HepG2 (cell line): ENCODE measurements around the gene RPTOR. TPM values are rescaled to one million over a fixed set of nuclear protein-coding genes. Genes with fewer than 3 reads are reported as not detected.
A peak's percentile ranks its signal among the peaks of the same experiment; 100 is the strongest.

Source experiments
- ATAC-seq: fragments of 200-7000 bp; cut with Tn5 transposase; 3 replicates; pipeline ENCODE4 v1.9.1; 2020; ENCODE audit warnings: mild to moderate bottlenecking, moderate library complexity
- BruUV-seq: library from RNA; stranded (reverse); fragments of 400-500 nt; replicated peaks from 2 replicates; lab custom pipeline; 2021; lab: Mats Ljungman, UMichigan
- CTCF ChIA-PET: fragments of 300-600 bp; formaldehyde crosslinking; extraction: SDS; loops from one replicate; lab custom pipeline; 2021; ENCODE audit warnings: low total read pairs, inconsistent platforms, low intra/inter-chr PET ratio; lab: Yijun Ruan, JAX
- POLR2A ChIA-PET: fragments of 350-600 bp; sonication (Branson Sonifier 250); formaldehyde crosslinking; loops from one replicate; lab custom pipeline; 2020; ENCODE audit warnings: antibody characterized with exemption, inconsistent platforms; lab: Yijun Ruan, JAX
- DNase-seq: peaks from one replicate; pipeline ENCODE4 v3.0.0-alpha.2; 2015; ENCODE audit warnings: low spot score
- FAIRE-seq: peaks from 3 replicates; lab custom pipeline; 2011; peaks lifted over from hg19 to GRCh38; lab: Jason Lieb, UNC
- H2AFZ ChIP-seq: one replicate; pipeline ENCODE4 v1.6.1; 2011; ENCODE audit warnings: low read length, inconsistent platforms
- H3K27ac ChIP-seq: fragments of 300-600 bp; 3 replicates; pipeline ENCODE4 v1.8.0; 2011; ENCODE audit warnings: mixed run types, mild to moderate bottlenecking, mixed read lengths, low read length, inconsistent platforms; ENCODE audit not compliant: insufficient read depth; ENCODE audit errors: extremely low read length
- H3K27me3 ChIP-seq, 2 experiments: fragments of 200-600 bp in 1 of 2; 2 replicates in 1 of 2; 3 replicates in 1 of 2; pipeline versions ENCODE4 v1.6.0 to v1.8.0; 2011; ENCODE audit warnings: low read length in 2 of 2, mild to moderate bottlenecking in 2 of 2, moderate library complexity in 2 of 2, inconsistent platforms in 1 of 2; ENCODE audit not compliant: insufficient read depth in 2 of 2, control insufficient read depth in 1 of 2
- H3K36me3 ChIP-seq, 2 experiments: fragments of 200-600 bp in 1 of 2; replicated peaks in 1 of 2; 2 replicates in 1 of 2; 3 replicates in 1 of 2; pipeline versions ENCODE4 v1.5.1 to v1.8.0; 2011; ENCODE audit warnings: low read length in 2 of 2, inconsistent platforms in 1 of 2; ENCODE audit not compliant: insufficient read depth in 2 of 2, control insufficient read depth in 1 of 2
- H3K4me1 ChIP-seq: 2 replicates; pipeline ENCODE4 v1.5.1; 2012; ENCODE audit warnings: low read length, inconsistent platforms; ENCODE audit not compliant: insufficient read depth
- H3K4me2 ChIP-seq: 2 replicates; pipeline ENCODE4 v1.6.0; 2011; ENCODE audit warnings: low read depth, low read length, inconsistent platforms
- H3K4me3 ChIP-seq, 3 experiments: fragments of 200-600 bp in 1 of 3; sonication (generic), shearing (Covaris generic) in 1 of 3; replicated peaks in 1 of 3; 2 replicates each; pipeline ENCODE4 v1.5.1; 2011 to 2016; ENCODE audit warnings: low read length in 3 of 3, inconsistent platforms in 2 of 3, low read depth in 2 of 3, mild to moderate bottlenecking in 2 of 3, control low read depth in 1 of 3, mixed read lengths in 1 of 3; ENCODE audit not compliant: insufficient read depth in 1 of 3
- H3K79me2 ChIP-seq: one replicate; pipeline ENCODE4 v1.6.1; 2011; ENCODE audit warnings: low read length, inconsistent platforms; ENCODE audit not compliant: insufficient read depth
- H3K9ac ChIP-seq: 2 replicates; pipeline ENCODE4 v1.6.0; 2011; ENCODE audit warnings: mild to moderate bottlenecking, low read depth, low read length, inconsistent platforms; ENCODE audit not compliant: insufficient read depth
- H3K9me3 ChIP-seq: 2 replicates; pipeline ENCODE4 v1.5.1; 2012; ENCODE audit warnings: mild to moderate bottlenecking, low read length
- H4K20me1 ChIP-seq: 2 replicates; pipeline ENCODE4 v1.6.0; 2011; ENCODE audit warnings: inconsistent platforms, mild to moderate bottlenecking, low read length, moderate library complexity; ENCODE audit not compliant: insufficient read depth
- GABPB1 ChIP-seq: IDR thresholded peaks from 2 replicates; pipeline ENCODE4 v1.6.1; 2016; ENCODE audit warnings: mild to moderate bottlenecking, missing genetic modification reagents, moderate library complexity, missing compliant biosample characterization
- MAFG ChIP-seq: sonication (generic); formaldehyde crosslinking; IDR thresholded peaks from 2 replicates; pipeline ENCODE4 v1.5.1; 2020; ENCODE audit warnings: mild to moderate bottlenecking, missing genetic modification reagents
- MLLT10 ChIP-seq: sonication (generic); formaldehyde crosslinking; IDR thresholded peaks from 2 replicates; pipeline ENCODE4 v1.4.0; 2020; ENCODE audit warnings: missing genetic modification reagents
- TAF1 ChIP-seq: sonication (generic); formaldehyde crosslinking; IDR thresholded peaks from 2 replicates; pipeline ENCODE4 v1.4.0; 2020; ENCODE audit warnings: missing genetic modification reagents
- YY1 ChIP-seq: IDR thresholded peaks from 2 replicates; pipeline ENCODE4 v1.6.1; 2011; ENCODE audit warnings: low read length, low read depth, moderate library complexity, mild to moderate bottlenecking; ENCODE audit not compliant: insufficient read depth, insufficient replicate concordance
- ZNF292 ChIP-seq: sonication (generic); formaldehyde crosslinking; IDR thresholded peaks from 2 replicates; pipeline ENCODE4 v1.8.1; 2022; ENCODE audit warnings: mild to moderate bottlenecking, low read depth, missing genetic modification reagents, borderline replicate concordance
- ZNF543 ChIP-seq: sonication (generic); formaldehyde crosslinking; IDR thresholded peaks from 2 replicates; pipeline ENCODE4 v1.4.0; 2020; ENCODE audit warnings: mild to moderate bottlenecking, missing genetic modification reagents
- WGBS: methylation state at CpG from one replicate; pipeline ENCODE4 v1.1.6; 2017; ENCODE audit warnings: low lambda C conversion rate; 5-methylcytosine and 5-hydroxymethylcytosine counted together
- in situ Hi-C: cut with HindIII; loops from 2 replicates; pipeline ENCODE4 v1.10.0; 2017; ENCODE audit warnings: low pct_unique_long_range_greater_than_20kb; ENCODE audit not compliant: extremely low pct_ligation_motif_present
- intact Hi-C: fragments of 100-400 bp; cut with micrococcal nuclease; formaldehyde crosslinking; loops from one replicate; pipeline ENCODE4 v1.10.0; 2022; ENCODE audit not compliant: unreplicated experiment
- polyA plus RNA-seq, 8 experiments: library from polyadenylated mRNA; depleted of rRNA in 3 of 8; stranded (reverse) in 7 of 8; unstranded in 1 of 8; fragments of >200 nt; fragmentation: Illumina TruSeq in 4 of 8; extraction: Trizol in 4 of 8; gene quantifications; 2 replicates each; pipeline versions ENCODE4 v1.2.1 to v1.2.3, GENCODE V29; 2011 to 2016; ENCODE audit warnings: low read depth in 4 of 8, missing spikeins in 1 of 8, mixed read lengths in 1 of 8; ENCODE audit not compliant: insufficient read depth in 1 of 8
- total RNA-seq, 5 experiments: library from RNA; depleted of rRNA; stranded (reverse); fragments of >200 nt; fragmentation: Illumina TruSeq; extraction: Trizol; gene quantifications; 2 replicates each; pipeline ENCODE4 v1.2.3, GENCODE V29; 2016; ENCODE audit warnings: low read depth in 1 of 5
- TF ChIP-seq, protein P1 (sequence below): sonication (generic); formaldehyde crosslinking; IDR thresholded peaks from 2 replicates; pipeline ENCODE4 v1.4.0; 2020; ENCODE audit warnings: missing genetic modification reagents
- TF ChIP-seq, protein P2 (sequence below), 2 experiments: sonication (generic) in 1 of 2; formaldehyde crosslinking in 1 of 2; IDR thresholded peaks; 2 replicates each; pipeline versions ENCODE4 v1.4.0 to v1.6.1; 2016 to 2020; ENCODE audit warnings: borderline replicate concordance in 1 of 2, low read depth in 1 of 2, mild to moderate bottlenecking in 1 of 2, missing genetic modification reagents in 1 of 2
- TF ChIP-seq, protein P3 (sequence below): sonication (generic); formaldehyde crosslinking; IDR thresholded peaks from 2 replicates; pipeline ENCODE4 v1.5.1; 2020; ENCODE audit warnings: mild to moderate bottlenecking, missing genetic modification reagents, moderate library complexity

Gene RPTOR
- total and polyA plus RNA-seq, 2 of the 13 experiments (the other 11 are each of a cell fraction or from before 2014, with no cell fraction given): 6.6 to 25.3 TPM

DNA sequence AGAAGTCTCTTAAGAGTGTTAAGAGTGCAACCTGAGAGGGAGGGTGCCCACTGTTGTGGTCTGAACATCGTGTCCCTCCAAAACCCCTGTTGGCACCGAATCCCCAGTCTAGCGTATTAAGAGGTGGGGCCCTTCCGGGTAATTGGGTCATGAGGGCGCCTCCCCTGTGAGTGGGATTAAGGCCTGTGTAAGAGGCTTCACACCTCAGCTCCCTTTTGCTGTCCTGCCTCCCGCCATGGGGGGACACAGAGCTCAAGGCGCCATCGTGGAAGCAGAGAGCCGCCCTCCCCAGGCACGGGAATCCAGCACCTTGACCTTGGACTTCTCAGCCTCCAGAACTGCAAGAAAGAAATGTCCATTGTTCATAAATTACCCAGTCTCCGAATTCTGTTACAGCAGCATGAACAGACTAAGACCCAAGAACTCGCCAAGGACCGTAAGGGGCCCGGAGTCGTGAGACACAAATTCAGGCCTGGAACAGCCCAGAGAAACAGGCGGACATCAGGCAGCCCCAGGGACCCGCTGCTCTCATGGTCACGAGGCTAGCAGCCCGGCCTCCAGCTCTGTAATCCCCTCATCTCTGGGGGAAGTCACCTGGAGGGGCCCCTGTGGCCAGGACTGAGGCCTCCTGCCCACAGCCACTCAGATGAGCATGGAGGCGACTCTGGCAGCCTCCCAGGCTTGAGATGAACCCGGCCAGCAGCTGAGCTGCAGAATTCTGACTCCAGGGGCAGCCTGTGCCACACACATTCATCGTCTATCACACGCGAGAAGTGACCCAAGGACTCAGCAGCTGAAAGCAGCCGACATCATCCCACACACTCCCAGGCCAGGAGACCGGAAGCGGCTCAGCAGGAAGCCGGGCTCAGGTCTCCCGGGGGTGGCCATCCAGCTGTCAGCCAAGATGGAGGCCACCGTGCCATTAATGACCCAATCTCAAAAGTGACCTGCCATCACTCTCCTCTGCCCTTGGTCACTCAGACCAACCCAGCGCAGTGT lies 434.2 kb downstream of the RPTOR start:
- Histone ChIP-seq H3K4me2 (peak overlapping the region; percentile 42; the same call in 1 of the 2 replicates), H2AFZ (no peak overlapping the region), H3K36me3 (no peaks in the 10 kb centered on the region), H3K27ac (no peak overlapping the region), H3K79me2 (no peaks in the 10 kb centered on the region), H3K9me3 (no peaks in the 10 kb centered on the region), H3K4me1 (peaks cover 7% of the 10 kb centered on the region; the same call in 1 of the 2 replicates), H3K27me3 (peaks cover 8 to 43% of the 10 kb centered on the region in 2 experiments; a peak in 4 of 5 replicates), H3K9ac (no peak overlapping the region), H3K4me3 (peak overlapping the region in 2 of 3 experiments; percentile 8 to 36; a peak in 2 of 6 replicates), H4K20me1 (no peaks in the 10 kb centered on the region)
- ChIA-PET POLR2A (interaction anchor here (0.9 to 1.1 kb wide), 2 partner anchors 9 kb away, joined by 3 to 5 read pairs; no protein-coding TSS in a partner anchor), CTCF (no interaction called here)
- DNase-seq (no peak), ATAC-seq (peak; percentile 19), FAIRE-seq (no peak)
- in situ Hi-C loops (no loop called here), intact Hi-C loops (loop anchor here (5.0 kb wide), 1 partner anchor 551 kb away; no protein-coding TSS in a partner anchor)
- 54% methylated on average over 16 of the region's 31 CpGs for WGBS
- no TSS peak for BruUV-seq
- TF ChIP-seq GABPB1 (CRISPR knock-in tag) (0 out of 2 replicates have a peak, but pooled peaks have one; percentile 42), YY1 (peak; percentile 28), MLLT10 (CRISPR knock-in tag) (no peak), TAF1 (CRISPR knock-in tag) (peak; percentile 17; the same call in 1 of the 2 replicates), MAFG (no peak), ZNF543 (CRISPR knock-in tag) (peak; percentile 100), ZNF292 (CRISPR knock-in tag) (no peak)
- TF ChIP-seq, protein P1, sequence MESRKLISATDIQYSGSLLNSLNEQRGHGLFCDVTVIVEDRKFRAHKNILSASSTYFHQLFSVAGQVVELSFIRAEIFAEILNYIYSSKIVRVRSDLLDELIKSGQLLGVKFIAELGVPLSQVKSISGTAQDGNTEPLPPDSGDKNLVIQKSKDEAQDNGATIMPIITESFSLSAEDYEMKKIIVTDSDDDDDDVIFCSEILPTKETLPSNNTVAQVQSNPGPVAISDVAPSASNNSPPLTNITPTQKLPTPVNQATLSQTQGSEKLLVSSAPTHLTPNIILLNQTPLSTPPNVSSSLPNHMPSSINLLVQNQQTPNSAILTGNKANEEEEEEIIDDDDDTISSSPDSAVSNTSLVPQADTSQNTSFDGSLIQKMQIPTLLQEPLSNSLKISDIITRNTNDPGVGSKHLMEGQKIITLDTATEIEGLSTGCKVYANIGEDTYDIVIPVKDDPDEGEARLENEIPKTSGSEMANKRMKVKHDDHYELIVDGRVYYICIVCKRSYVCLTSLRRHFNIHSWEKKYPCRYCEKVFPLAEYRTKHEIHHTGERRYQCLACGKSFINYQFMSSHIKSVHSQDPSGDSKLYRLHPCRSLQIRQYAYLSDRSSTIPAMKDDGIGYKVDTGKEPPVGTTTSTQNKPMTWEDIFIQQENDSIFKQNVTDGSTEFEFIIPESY (CRISPR knock-in tag): peak; percentile 86
- TF ChIP-seq, protein P2, sequence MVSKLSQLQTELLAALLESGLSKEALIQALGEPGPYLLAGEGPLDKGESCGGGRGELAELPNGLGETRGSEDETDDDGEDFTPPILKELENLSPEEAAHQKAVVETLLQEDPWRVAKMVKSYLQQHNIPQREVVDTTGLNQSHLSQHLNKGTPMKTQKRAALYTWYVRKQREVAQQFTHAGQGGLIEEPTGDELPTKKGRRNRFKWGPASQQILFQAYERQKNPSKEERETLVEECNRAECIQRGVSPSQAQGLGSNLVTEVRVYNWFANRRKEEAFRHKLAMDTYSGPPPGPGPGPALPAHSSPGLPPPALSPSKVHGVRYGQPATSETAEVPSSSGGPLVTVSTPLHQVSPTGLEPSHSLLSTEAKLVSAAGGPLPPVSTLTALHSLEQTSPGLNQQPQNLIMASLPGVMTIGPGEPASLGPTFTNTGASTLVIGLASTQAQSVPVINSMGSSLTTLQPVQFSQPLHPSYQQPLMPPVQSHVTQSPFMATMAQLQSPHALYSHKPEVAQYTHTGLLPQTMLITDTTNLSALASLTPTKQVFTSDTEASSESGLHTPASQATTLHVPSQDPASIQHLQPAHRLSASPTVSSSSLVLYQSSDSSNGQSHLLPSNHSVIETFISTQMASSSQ (IDR thresholded peaks at IDR 0.05; ENCODE audit: low read depth): no peak
- TF ChIP-seq, protein P2 (CRISPR knock-in tag; IDR thresholded peaks at IDR 0.05; ENCODE audit: borderline replicate concordance): no peak
- TF ChIP-seq, protein P3, sequence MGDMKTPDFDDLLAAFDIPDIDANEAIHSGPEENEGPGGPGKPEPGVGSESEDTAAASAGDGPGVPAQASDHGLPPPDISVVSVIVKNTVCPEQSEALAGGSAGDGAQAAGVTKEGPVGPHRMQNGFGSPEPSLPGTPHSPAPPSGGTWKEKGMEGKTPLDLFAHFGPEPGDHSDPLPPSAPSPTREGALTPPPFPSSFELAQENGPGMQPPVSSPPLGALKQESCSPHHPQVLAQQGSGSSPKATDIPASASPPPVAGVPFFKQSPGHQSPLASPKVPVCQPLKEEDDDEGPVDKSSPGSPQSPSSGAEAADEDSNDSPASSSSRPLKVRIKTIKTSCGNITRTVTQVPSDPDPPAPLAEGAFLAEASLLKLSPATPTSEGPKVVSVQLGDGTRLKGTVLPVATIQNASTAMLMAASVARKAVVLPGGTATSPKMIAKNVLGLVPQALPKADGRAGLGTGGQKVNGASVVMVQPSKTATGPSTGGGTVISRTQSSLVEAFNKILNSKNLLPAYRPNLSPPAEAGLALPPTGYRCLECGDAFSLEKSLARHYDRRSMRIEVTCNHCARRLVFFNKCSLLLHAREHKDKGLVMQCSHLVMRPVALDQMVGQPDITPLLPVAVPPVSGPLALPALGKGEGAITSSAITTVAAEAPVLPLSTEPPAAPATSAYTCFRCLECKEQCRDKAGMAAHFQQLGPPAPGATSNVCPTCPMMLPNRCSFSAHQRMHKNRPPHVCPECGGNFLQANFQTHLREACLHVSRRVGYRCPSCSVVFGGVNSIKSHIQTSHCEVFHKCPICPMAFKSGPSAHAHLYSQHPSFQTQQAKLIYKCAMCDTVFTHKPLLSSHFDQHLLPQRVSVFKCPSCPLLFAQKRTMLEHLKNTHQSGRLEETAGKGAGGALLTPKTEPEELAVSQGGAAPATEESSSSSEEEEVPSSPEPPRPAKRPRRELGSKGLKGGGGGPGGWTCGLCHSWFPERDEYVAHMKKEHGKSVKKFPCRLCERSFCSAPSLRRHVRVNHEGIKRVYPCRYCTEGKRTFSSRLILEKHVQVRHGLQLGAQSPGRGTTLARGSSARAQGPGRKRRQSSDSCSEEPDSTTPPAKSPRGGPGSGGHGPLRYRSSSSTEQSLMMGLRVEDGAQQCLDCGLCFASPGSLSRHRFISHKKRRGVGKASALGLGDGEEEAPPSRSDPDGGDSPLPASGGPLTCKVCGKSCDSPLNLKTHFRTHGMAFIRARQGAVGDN (CRISPR knock-in tag): peak; percentile 32; the same call in 1 of the 2 replicates
